Testis (tissue), 3 donors: ENCODE data around the gene TMEM114. TPM values are rescaled to one million over a fixed set of nuclear protein-coding genes. Genes with fewer than 3 reads are reported as not detected.

ENCODE experiments used
- DNase-seq: peaks from one replicate; pipeline ENCODE4 v3.0.0-alpha.2; 2019
- H3K27ac ChIP-seq, 2 donors: fragments of 200-600 bp; sonication (generic); one replicate each; pipeline ENCODE4 v1.5.1; 2019
- H3K27me3 ChIP-seq: fragments of 200-600 bp; sonication (generic); one replicate; pipeline ENCODE4 v1.5.1; 2019
- H3K36me3 ChIP-seq: fragments of 200-600 bp; sonication (generic); one replicate; pipeline ENCODE4 v1.5.1; 2017; ENCODE audit warnings: low read depth; ENCODE audit errors: missing control alignments
- H3K4me1 ChIP-seq: fragments of 200-600 bp; sonication (generic); one replicate; pipeline ENCODE4 v1.5.1; 2019
- H3K4me3 ChIP-seq, 2 donors: fragments of 200-600 bp; sonication (generic); one replicate each; pipeline ENCODE4 v1.5.1; 2017 to 2019
- H3K9me3 ChIP-seq: fragments of 200-600 bp; sonication (generic); one replicate; pipeline ENCODE4 v1.5.1; 2017
- CTCF ChIP-seq, 3 experiments: fragments of 450-650 bp in 2 of 3; fragments of 200-600 bp in 1 of 3; sonication (generic) in 1 of 3; IDR thresholded peaks; one replicate each; pipeline ENCODE4 v1.5.1; 2016 to 2019; ENCODE audit warnings: antibody characterized with exemption in 3 of 3, mild to moderate bottlenecking in 2 of 3, moderate library complexity in 1 of 3
- POLR2A ChIP-seq: fragments of 450-650 bp; IDR thresholded peaks from one replicate; pipeline ENCODE4 v1.6.1; 2017; ENCODE audit warnings: antibody characterized with exemption, mild to moderate bottlenecking, moderate library complexity
- WGBS, 2 donors: methylation state at CpG; one replicate each; pipeline ENCODE4 v1.1.5; 2018; 5-methylcytosine and 5-hydroxymethylcytosine counted together
- intact Hi-C: fragments of 100-400 bp; cut with DNase I; formaldehyde crosslinking; loops from one replicate; pipeline ENCODE4 v1.15.1; 2023; ENCODE audit warnings: low total_unique reads
- polyA plus RNA-seq: library from polyadenylated mRNA; stranded (reverse); fragments of 350-450 nt; fragmentation: Illumina TruSeq; extraction: RNeasy Lipid Tissue Mini Kit (QIAGEN cat#74804); gene quantifications from one replicate; pipeline ENCODE4 v1.2.3, GENCODE V29; 2014; ENCODE audit warnings: low read depth, low replicate concordance; ENCODE audit not compliant: insufficient read depth
- total RNA-seq, 2 donors: library from RNA; depleted of rRNA; stranded (reverse); fragments of >200 nt; gene quantifications; one replicate each; pipeline ENCODE4 v1.2.3, GENCODE V29; 2016

Gene TMEM114
- total and polyA plus RNA-seq, 3 donors from 2014 or later = not detected

- no peak for DNase-seq
- WGBS, 2 donors = 93 to 100% methylated on average over 2 of the region's 2 CpGs
- H3K27ac ChIP-seq = no peak overlapping the region
- TF ChIP-seq CTCF (IDR thresholded peaks at IDR 0.05) = no peak
- TF ChIP-seq POLR2A = no peak
- intact Hi-C loops = no loop called here
- no peaks in the 10 kb centered on the region for H3K4me1 ChIP-seq
- no peaks in the 10 kb centered on the region for H3K36me3 ChIP-seq
- no peak overlapping the region for H3K4me3 ChIP-seq
- no peaks in the 10 kb centered on the region for H3K9me3 ChIP-seq
- H3K27me3 ChIP-seq = no peaks in the 10 kb centered on the region
Measured at GRCh38 chr16:8533509-8533908, 56.8 kb downstream of the TMEM114 start.

- no peak for TF ChIP-seq POLR2A
- no peak for TF ChIP-seq CTCF (IDR thresholded peaks at IDR 0.05)
- H3K27me3 ChIP-seq = no peaks in the 10 kb centered on the region
- intact Hi-C loops = no loop called here
- no peaks in the 10 kb centered on the region for H3K36me3 ChIP-seq
- H3K9me3 ChIP-seq = no peaks in the 10 kb centered on the region
- WGBS, 2 donors = 74 to 80% methylated on average over 5 of the region's 5 CpGs
- H3K27ac ChIP-seq = no peak overlapping the region
- H3K4me3 ChIP-seq = no peak overlapping the region
- no peak for DNase-seq
- no peaks in the 10 kb centered on the region for H3K4me1 ChIP-seq
Measured at GRCh38 chr16:8530752-8531384, 59.4 kb downstream of the TMEM114 start.

GRCh38 chr16:8528471-8528870 lies 61.8 kb downstream of the TMEM114 start:
- WGBS, 2 donors = 68 to 76% methylated on average over 5 of the region's 5 CpGs
- no peaks in the 10 kb centered on the region for H3K36me3 ChIP-seq
- H3K27ac ChIP-seq = no peak overlapping the region
- H3K9me3 ChIP-seq = no peaks in the 10 kb centered on the region
- H3K4me3 ChIP-seq = no peak overlapping the region
- no peaks in the 10 kb centered on the region for H3K27me3 ChIP-seq
- TF ChIP-seq CTCF (IDR thresholded peaks at IDR 0.05) (no peak), POLR2A (no peak)
- no peaks in the 10 kb centered on the region for H3K4me1 ChIP-seq
- intact Hi-C loops = no loop called here
- no peak for DNase-seq

GRCh38 chr16:8523932-8524331 lies 66.4 kb downstream of the TMEM114 start:
- TF ChIP-seq POLR2A (no peak), CTCF (IDR thresholded peaks at IDR 0.05) (no peak)
- Histone ChIP-seq H3K4me1 (no peaks in the 10 kb centered on the region), H3K4me3 (no peak overlapping the region), H3K27ac (no peak overlapping the region), H3K36me3 (no peaks in the 10 kb centered on the region), H3K9me3 (no peaks in the 10 kb centered on the region), H3K27me3 (no peaks in the 10 kb centered on the region)
- no peak for DNase-seq
- intact Hi-C loops = no loop called here
- 70 to 80% methylated on average over 6 of the region's 6 CpGs for WGBS, 2 donors

GRCh38 chr16:8522757-8523156 lies 67.6 kb downstream of the TMEM114 start:
- DNase-seq = no peak
- WGBS, 2 donors = 64 to 72% methylated on average over 7 of the region's 7 CpGs
- TF ChIP-seq CTCF (IDR thresholded peaks at IDR 0.05) = no peak
- TF ChIP-seq POLR2A = no peak

More at GRCh38 chr16:8522757-8523156, 67.6 kb downstream of the TMEM114 start:
- Histone ChIP-seq H3K27ac (no peak overlapping the region), H3K4me1 (no peaks in the 10 kb centered on the region), H3K27me3 (no peaks in the 10 kb centered on the region), H3K4me3 (no peak overlapping the region), H3K9me3 (no peaks in the 10 kb centered on the region), H3K36me3 (no peaks in the 10 kb centered on the region)
- intact Hi-C loops = no loop called here
